Keratinocyte (primary cell): Measurements from ENCODE around the gene GHRL.

Experiments
- CTCF ChIP-seq, 3 experiments: IDR thresholded peaks in 1 of 3; conservative IDR thresholded peaks in 1 of 3; optimal IDR thresholded peaks in 1 of 3; 2 replicates in 2 of 3; 3 replicates in 1 of 3; pipeline versions ENCODE3 to v1.5.1; 2011; ENCODE audit warnings: low read length in 3 of 3, mild to moderate bottlenecking in 3 of 3, moderate library complexity in 2 of 3, control low read depth in 1 of 3, inconsistent platforms in 1 of 3; ENCODE audit not compliant: insufficient read depth in 2 of 3; ENCODE audit errors: extremely low read depth in 1 of 3
- EZH2 ChIP-seq: IDR thresholded peaks from one replicate; pipeline ENCODE4 v1.6.1; 2012; ENCODE audit warnings: inconsistent platforms, mild to moderate bottlenecking, low read length, moderate library complexity

GRCh38 chr3:10299175-10299574 is 6.4 kb upstream of the GHRL start:
- TF ChIP-seq CTCF (optimal IDR thresholded peaks at IDR 0.05 in 1 of 3, IDR thresholded peaks at IDR 0.05 in 1 of 3, conservative IDR thresholded peaks at IDR 0.05 in 1 of 3; ENCODE audit: extremely low read depth in 1 of 3, insufficient read depth in 2 of 3, low read length in 3 of 3): no peak
- no peak for TF ChIP-seq EZH2
